Thyroid gland (tissue), 4 donors: ENCODE results near the gene DOCK2.

Source experiments
- POLR2A ChIP-seq, 2 donors: fragments of 450-650 bp; IDR thresholded peaks; one replicate each; pipeline ENCODE4 v1.6.1; 2017; ENCODE audit warnings: antibody characterized with exemption in 2 of 2, mild to moderate bottlenecking in 2 of 2, moderate library complexity in 1 of 2
- TF ChIP-seq, protein P1 (sequence below), 6 experiments: fragments of 200-600 bp in 3 of 6; fragments of 450-650 bp in 3 of 6; sonication (generic) in 3 of 6; IDR thresholded peaks; one replicate each; pipeline ENCODE4 v1.5.1; 2016 to 2019; ENCODE audit warnings: antibody characterized with exemption in 6 of 6, mild to moderate bottlenecking in 2 of 6, inconsistent platforms in 1 of 6, moderate library complexity in 1 of 6

DNA sequence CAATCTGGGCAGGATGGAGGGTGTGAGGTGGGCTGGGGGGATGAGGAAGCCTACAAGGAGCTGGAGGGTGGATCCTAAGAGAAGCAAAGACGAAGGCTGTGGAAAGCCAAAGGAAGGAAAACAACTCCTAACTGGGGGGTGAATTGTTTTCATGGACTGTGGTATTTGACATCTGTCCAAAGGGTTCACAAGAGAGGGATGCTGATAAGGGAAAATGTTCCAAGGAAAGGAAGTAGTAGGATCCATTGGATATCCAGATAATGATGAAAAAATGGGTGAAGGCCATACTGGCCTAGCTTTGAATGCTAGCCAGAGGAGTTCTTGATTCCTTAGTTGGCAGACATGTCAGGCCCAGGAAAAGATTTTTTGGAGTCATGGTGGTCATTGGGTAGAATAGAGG lies 416.8 kb downstream of the DOCK2 start:
- TF ChIP-seq, protein P1, sequence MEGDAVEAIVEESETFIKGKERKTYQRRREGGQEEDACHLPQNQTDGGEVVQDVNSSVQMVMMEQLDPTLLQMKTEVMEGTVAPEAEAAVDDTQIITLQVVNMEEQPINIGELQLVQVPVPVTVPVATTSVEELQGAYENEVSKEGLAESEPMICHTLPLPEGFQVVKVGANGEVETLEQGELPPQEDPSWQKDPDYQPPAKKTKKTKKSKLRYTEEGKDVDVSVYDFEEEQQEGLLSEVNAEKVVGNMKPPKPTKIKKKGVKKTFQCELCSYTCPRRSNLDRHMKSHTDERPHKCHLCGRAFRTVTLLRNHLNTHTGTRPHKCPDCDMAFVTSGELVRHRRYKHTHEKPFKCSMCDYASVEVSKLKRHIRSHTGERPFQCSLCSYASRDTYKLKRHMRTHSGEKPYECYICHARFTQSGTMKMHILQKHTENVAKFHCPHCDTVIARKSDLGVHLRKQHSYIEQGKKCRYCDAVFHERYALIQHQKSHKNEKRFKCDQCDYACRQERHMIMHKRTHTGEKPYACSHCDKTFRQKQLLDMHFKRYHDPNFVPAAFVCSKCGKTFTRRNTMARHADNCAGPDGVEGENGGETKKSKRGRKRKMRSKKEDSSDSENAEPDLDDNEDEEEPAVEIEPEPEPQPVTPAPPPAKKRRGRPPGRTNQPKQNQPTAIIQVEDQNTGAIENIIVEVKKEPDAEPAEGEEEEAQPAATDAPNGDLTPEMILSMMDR (IDR thresholded peaks at IDR 0.05) = no peak
- no peak for TF ChIP-seq POLR2A (IDR thresholded peaks at IDR 0.05)
